NCI-H446 (cell line): ENCODE measurements around the gene FRG1.
"Not testable (repeated sequence)": the region's sequence is repeated elsewhere in the genome, so short reads cannot be mapped to it uniquely, and the experiment has no call there.

Experiments
- DNase-seq, 2 experiments: peaks; one replicate each; lab custom pipeline; 2025; lab: John Stamatoyannopoulos, UW

Gene FRG1

DNA sequence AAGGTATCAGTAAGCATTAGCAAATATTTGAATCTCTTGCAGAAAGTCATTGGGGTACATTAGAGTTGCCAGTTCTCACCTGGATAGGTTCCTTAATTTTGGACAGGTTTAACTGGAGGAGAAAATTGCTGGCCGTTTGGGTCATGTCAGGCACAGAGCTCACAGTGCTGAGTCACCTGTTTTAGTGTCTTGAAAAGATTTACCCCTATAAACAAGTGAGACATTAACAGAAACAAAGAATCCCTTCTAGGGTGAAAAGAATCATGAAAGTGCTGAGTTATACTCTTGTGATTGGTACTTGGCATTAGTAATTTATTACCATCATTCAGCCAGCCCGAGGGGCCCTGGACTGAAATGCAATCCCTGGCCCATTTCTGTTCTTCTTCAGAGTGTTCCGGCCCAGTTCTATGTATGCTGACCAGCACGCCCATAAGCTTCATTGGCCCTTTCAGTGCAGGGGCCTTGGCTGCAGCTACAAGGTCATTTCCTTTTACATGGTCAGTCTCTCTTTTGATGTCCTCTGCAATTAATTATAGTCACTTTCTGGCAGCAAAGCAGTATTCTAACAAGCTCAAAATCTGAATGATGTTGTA is 45.1 kb downstream of the FRG1 start:
- not testable (repeated sequence) for DNase-seq

DNA sequence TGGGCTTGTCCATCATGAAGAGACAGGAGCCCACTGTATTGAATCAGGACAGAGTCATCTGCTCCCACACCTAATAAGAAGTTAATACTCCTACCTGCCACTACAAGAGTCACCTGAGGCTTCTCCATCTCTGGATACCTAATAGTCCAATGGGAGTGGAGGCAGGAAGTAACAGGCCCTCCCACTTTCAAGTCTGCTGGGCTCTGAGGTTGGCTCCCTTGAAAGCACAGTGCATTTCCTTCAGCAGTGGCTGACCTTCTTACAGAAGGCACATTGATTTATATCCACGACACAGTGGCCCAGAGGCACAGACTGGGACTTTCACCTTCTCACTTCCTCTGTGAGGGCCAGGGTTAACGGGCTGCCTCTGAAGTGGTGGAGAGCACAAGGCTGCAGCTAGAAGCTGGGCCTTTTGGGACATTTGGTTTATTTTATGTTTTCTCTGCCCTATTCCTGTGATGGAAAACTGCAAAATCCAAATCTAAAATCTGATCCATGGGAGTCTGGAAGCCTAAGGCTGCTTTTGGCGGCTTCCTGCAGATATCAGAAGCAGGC is 48.3 kb downstream of the FRG1 start:
- DNase-seq = no peak

DNA sequence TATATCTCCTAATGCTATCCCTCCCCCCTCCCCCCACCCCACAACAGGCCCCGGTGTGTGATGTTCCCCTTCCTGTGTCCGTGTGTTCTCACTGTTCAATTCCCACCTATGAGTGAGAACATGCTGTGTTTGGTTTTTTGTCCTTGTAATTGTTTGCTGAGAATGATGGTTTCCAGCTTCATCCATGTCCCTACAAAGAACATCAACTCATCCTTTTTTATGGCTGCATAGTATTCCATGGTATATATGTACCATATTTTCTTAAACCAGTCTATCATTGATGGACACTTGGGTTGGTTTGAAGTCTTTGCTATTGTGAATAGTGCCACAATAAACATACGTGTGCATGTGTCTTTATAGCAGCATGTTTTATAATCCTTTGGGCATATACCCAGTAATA is 49.3 kb downstream of the FRG1 start:
- DNase-seq = not testable (repeated sequence)
